Measurements from ENCODE around the gene ENO2. TPM values are rescaled to one million over a fixed set of nuclear protein-coding genes. Genes with fewer than 3 reads are reported as not detected.

The ENO2 gene
- total and polyA plus RNA-seq, 11 donors, result 4.6 to 30.9 (median 11.6) TPM

GRCh38 chr12:6958609-6959057, 44.3 kb downstream of the ENO2 start:
- peaks cover 0 to 55% (median 0%) of the 10 kb centered on the region in 9 donors for H3K36me3 ChIP-seq
- WGBS, 4 donors, result 58 to 65% (median 60%) methylated on average over 10 of the region's 10 CpGs
- peak overlapping the region; percentile 21 to 97 (median 83) for H3K27ac ChIP-seq
- DNase-seq (peak in 1 of 5 donors; percentile 20), ATAC-seq (no peak)
- H3K9me3 ChIP-seq, result no peaks in the 10 kb centered on the region
- TF ChIP-seq POLR2A (IDR thresholded peaks at IDR 0.05), result no peak
- TF ChIP-seq, protein P1, sequence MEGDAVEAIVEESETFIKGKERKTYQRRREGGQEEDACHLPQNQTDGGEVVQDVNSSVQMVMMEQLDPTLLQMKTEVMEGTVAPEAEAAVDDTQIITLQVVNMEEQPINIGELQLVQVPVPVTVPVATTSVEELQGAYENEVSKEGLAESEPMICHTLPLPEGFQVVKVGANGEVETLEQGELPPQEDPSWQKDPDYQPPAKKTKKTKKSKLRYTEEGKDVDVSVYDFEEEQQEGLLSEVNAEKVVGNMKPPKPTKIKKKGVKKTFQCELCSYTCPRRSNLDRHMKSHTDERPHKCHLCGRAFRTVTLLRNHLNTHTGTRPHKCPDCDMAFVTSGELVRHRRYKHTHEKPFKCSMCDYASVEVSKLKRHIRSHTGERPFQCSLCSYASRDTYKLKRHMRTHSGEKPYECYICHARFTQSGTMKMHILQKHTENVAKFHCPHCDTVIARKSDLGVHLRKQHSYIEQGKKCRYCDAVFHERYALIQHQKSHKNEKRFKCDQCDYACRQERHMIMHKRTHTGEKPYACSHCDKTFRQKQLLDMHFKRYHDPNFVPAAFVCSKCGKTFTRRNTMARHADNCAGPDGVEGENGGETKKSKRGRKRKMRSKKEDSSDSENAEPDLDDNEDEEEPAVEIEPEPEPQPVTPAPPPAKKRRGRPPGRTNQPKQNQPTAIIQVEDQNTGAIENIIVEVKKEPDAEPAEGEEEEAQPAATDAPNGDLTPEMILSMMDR (IDR thresholded peaks at IDR 0.05), result no peak
- peak overlapping the region in 7 of 12 donors; percentile 14 to 42 (median 24) for H3K4me3 ChIP-seq
- intact Hi-C loops (cut with DNase I), result no loop called here
- peaks cover 2 to 93% (median 42%) of the 10 kb centered on the region in 12 donors for H3K4me1 ChIP-seq
- no peaks in the 10 kb centered on the region for H3K27me3 ChIP-seq

DNA sequence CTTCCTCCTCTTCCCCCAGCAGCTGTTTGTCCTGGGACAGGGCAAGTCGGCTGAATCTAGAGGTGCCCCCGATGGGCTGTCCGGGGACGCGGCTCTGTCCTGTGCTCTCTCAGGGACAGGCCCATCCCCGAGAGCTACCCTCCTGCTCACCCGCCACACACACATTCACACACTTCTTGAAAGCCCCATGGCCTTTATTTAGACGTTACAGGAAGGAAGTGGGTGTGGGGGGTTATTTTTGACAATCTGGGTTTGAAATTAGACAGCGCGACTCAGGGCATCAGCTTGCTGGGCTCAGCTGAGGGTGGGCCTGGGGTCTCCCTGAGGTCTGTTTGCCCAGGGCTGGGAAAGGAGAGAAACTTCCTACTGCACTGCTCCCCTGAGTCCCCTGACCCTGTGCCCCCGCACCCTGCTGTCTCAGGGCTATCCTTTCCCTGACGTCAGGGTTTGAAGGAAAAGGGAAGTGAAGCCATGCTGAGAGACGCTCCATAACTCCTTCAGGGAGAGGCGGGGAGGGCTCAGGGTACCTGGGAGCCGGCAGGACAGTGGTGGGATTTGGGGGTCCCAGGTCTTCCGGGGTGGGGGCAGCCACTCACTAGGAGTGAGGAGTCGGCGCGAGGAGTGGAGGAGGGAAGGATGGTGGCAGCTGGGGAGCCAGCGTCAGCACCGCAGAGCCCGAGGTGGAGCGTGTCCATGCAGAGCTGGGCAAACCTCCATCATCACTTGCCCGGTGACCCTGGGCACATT, 44.9 kb downstream of the ENO2 start:
- Histone ChIP-seq H3K4me1 (peaks cover 2 to 87% (median 37%) of the 10 kb centered on the region in 12 donors), H3K4me3 (peak overlapping the region in 8 of 12 donors; percentile 9 to 42 (median 23)), H3K27ac (peak overlapping the region; percentile 21 to 97 (median 83)), H3K9me3 (no peaks in the 10 kb centered on the region), H3K36me3 (peaks cover 0 to 55% (median 0%) of the 10 kb centered on the region in 9 donors), H3K27me3 (no peaks in the 10 kb centered on the region)
- intact Hi-C loops (cut with DNase I), result no loop called here
- peak in 1 of 2 donors; percentile 16 for TF ChIP-seq POLR2A (IDR thresholded peaks at IDR 0.05)
- TF ChIP-seq, protein P1 (IDR thresholded peaks at IDR 0.05), result no peak
- WGBS, 4 donors, result 41 to 60% (median 52%) methylated on average over 19 to 24 of the region's 24 CpGs
- DNase-seq, result peak in 2 of 5 donors; percentile 54 to 64
- peak; percentile 8 to 68 (median 17) for ATAC-seq

DNA sequence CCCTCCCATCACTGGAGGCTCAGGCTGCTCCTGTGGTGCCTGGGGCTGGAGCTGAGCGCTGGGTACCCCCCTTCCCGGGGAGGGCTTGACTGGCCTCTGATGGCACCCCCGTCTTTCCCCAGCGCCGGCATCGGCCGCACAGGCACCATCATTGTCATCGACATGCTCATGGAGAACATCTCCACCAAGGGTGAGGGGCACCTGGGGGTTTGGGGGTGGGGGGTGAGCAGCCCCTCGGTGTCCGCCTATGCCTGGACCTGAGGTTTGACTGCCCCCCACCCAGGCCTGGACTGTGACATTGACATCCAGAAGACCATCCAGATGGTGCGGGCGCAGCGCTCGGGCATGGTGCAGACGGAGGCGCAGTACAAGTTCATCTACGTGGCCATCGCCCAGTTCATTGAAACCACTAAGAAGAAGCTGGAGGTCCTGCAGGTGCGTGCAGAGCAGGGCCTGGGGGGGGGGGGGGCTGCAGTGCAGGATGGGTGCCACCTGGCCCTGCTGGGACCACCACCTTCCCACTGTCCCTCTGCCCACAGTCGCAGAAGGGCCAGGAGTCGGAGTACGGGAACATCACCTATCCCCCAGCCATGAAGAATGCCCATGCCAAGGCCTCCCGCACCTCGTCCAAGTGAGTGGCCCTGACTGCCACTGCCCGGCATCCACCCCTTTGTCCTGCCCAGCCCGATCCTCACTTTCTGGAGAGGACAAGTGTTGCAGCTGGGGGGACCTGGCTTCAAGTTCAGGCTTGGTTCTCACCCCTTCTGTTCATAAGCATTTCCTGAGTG, 45.6 kb downstream of the ENO2 start:
- peak in 2 of 5 donors; percentile 25 to 37 for DNase-seq
- no peaks in the 10 kb centered on the region for H3K27me3 ChIP-seq
- H3K27ac ChIP-seq, result peak overlapping the region; percentile 21 to 97 (median 83)
- H3K36me3 ChIP-seq, result peaks cover 0 to 51% (median 0%) of the 10 kb centered on the region in 9 donors
- WGBS, 4 donors, result 92 to 97% (median 92%) methylated on average over 7 to 26 of the region's 26 CpGs
- no peak for TF ChIP-seq POLR2A (IDR thresholded peaks at IDR 0.05)
- TF ChIP-seq, protein P1 (IDR thresholded peaks at IDR 0.05), result no peak
- H3K4me3 ChIP-seq, result peak overlapping the region in 7 of 12 donors; percentile 14 to 42 (median 22)
- peaks cover 2 to 85% (median 41%) of the 10 kb centered on the region in 12 donors for H3K4me1 ChIP-seq
- intact Hi-C loops (cut with DNase I), result loop anchor here in 5 of 10 donors (5.0 to 10.0 kb wide), 5 partner anchors 72 to 135 kb away; partner anchors contain the start of genes C1R (in 2 of the 5), SPSB2 (in 1 of the 5) and TPI1 (in 1 of the 5)
- ATAC-seq, result no peak
- H3K9me3 ChIP-seq, result no peaks in the 10 kb centered on the region
